Gastrocnemius medialis (tissue), 4 donors: ENCODE results near the gene MGAT4C.

ENCODE experiments used
- POLR2A ChIP-seq, 2 donors: fragments of 450-650 bp; IDR thresholded peaks; one replicate each; pipeline ENCODE4 v1.6.1; 2017; ENCODE audit warnings: antibody characterized with exemption in 2 of 2, mild to moderate bottlenecking in 2 of 2, moderate library complexity in 2 of 2
- TF ChIP-seq, protein P1 (sequence below), 5 experiments: fragments of 450-650 bp in 3 of 5; fragments of 200-600 bp in 2 of 5; sonication (generic) in 2 of 5; IDR thresholded peaks in 4 of 5; conservative IDR thresholded peaks in 1 of 5; 1 replicate in 4 of 5; 2 replicates in 1 of 5; pipeline ENCODE4 v1.5.1; 2016 to 2019; ENCODE audit warnings: antibody characterized with exemption in 5 of 5, mild to moderate bottlenecking in 3 of 5, moderate library complexity in 3 of 5

DNA sequence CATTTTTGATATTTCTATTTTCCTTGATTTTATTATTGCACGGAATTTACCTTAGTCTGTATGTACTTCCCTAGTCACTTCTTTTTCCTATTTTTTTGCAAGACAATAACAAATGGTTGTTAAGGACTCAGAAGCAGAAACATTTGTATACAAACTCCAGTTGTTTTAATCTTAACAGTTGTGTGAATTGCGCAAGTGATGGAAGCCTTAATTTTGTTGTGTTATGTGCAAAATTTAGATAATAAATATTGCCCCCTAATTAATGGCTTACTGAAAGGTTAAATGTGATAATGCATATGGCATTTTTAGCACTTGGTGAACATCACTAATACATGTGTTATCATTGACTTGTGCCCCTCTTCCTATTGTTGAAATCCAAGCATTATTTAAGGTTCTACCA is 82.0 kb downstream of the MGAT4C start:
- TF ChIP-seq, protein P1, sequence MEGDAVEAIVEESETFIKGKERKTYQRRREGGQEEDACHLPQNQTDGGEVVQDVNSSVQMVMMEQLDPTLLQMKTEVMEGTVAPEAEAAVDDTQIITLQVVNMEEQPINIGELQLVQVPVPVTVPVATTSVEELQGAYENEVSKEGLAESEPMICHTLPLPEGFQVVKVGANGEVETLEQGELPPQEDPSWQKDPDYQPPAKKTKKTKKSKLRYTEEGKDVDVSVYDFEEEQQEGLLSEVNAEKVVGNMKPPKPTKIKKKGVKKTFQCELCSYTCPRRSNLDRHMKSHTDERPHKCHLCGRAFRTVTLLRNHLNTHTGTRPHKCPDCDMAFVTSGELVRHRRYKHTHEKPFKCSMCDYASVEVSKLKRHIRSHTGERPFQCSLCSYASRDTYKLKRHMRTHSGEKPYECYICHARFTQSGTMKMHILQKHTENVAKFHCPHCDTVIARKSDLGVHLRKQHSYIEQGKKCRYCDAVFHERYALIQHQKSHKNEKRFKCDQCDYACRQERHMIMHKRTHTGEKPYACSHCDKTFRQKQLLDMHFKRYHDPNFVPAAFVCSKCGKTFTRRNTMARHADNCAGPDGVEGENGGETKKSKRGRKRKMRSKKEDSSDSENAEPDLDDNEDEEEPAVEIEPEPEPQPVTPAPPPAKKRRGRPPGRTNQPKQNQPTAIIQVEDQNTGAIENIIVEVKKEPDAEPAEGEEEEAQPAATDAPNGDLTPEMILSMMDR (IDR thresholded peaks at IDR 0.05 in 4 of 5, conservative IDR thresholded peaks at IDR 0.05 in 1 of 5) = no peak
- TF ChIP-seq POLR2A (IDR thresholded peaks at IDR 0.05) = no peak
